Measurements from ENCODE around the gene BAG2.

GRCh38 chr6:57137350-57137749 is 34.8 kb upstream of the BAG2 start:
- TF ChIP-seq GABPA (IDR thresholded peaks at IDR 0.05; ENCODE audit: low read depth) (no peak), PBX3 (IDR thresholded peaks at IDR 0.05; ENCODE audit: insufficient replicate concordance, low read depth, low read length) (no peak), POLR2AphosphoS5 (IDR thresholded peaks at IDR 0.05; ENCODE audit: low read length) (no peak), MEF2A (IDR thresholded peaks at IDR 0.05; ENCODE audit: insufficient read depth, low read depth, low read length) (no peak), YY1 (IDR thresholded peaks at IDR 0.05; ENCODE audit: low read depth, low read length) (no peak), EZH2 (IDR thresholded peaks at IDR 0.05; ENCODE audit: borderline replicate concordance, control insufficient read depth, low read depth, low read length) (no peak), STAT3 (IDR thresholded peaks at IDR 0.05; ENCODE audit: low read depth, low read length) (no peak), SIX5 (IDR thresholded peaks at IDR 0.05; ENCODE audit: low read depth, low read length, severe bottlenecking) (no peak), EGR1 (IDR thresholded peaks at IDR 0.05; ENCODE audit: borderline replicate concordance in 1 of 2, low read depth in 2 of 2, low read length in 2 of 2) (no peak), CTCF (IDR thresholded peaks at IDR 0.05 in 2 of 3, conservative IDR thresholded peaks at IDR 0.05 in 1 of 3; ENCODE audit: control insufficient read depth in 2 of 3, extremely low read depth in 1 of 3, insufficient read depth in 1 of 3, low read depth in 3 of 3, low read length in 3 of 3) (no peak), IKZF2 (IDR thresholded peaks at IDR 0.05) (no peak)

Measured in GM12878 (cell line).